ENCODE results near the gene ZC3H4. TPM values are rescaled to one million over a fixed set of nuclear protein-coding genes. Genes with fewer than 3 reads are reported as not detected.
A peak's percentile ranks its signal among the peaks of the same experiment; 100 is the strongest.

The ZC3H4 gene
- total RNA-seq, 3 donors from 2014 or later = 44.4 to 53.4 (median 52.8) TPM

- no peaks in the 10 kb centered on the region for H3K36me3 ChIP-seq (ENCODE audit: low read depth)
- DNase-seq (peak; percentile 90 to 98 (median 97)), ATAC-seq (peak; percentile 98)
- H3K4me3 ChIP-seq = no peak overlapping the region
- intact Hi-C loops (cut with DNase I, micrococcal nuclease) = loop anchor here in 1 of 2 donors (10.0 kb wide), 1 partner anchor 89 kb away; no protein-coding TSS in a partner anchor
- peaks cover 11% of the 10 kb centered on the region for H3K4me1 ChIP-seq (ENCODE audit: low read depth)
- TF ChIP-seq CTCF (IDR thresholded peaks at IDR 0.05) = peak; percentile 98
- H3K9me3 ChIP-seq = no peaks in the 10 kb centered on the region
Observed at GRCh38 chr19:47035127-47036096, 78.2 kb downstream of the ZC3H4 start.

- Histone ChIP-seq H3K9me3 (no peaks in the 10 kb centered on the region), H3K36me3 (ENCODE audit: low read depth) (no peaks in the 10 kb centered on the region), H3K4me3 (no peak overlapping the region), H3K4me1 (ENCODE audit: low read depth) (peaks cover 11% of the 10 kb centered on the region)
- TF ChIP-seq CTCF (IDR thresholded peaks at IDR 0.05) = peak; percentile 69
- intact Hi-C loops (cut with DNase I, micrococcal nuclease) = loop anchor here in 1 of 2 donors (10.0 kb wide), 1 partner anchor 93 kb away; no protein-coding TSS in a partner anchor
- peak in 2 of 3 donors; percentile 61 to 75 for DNase-seq
- peak; percentile 52 for ATAC-seq
Observed at GRCh38 chr19:47032171-47032811, 81.3 kb downstream of the ZC3H4 start.

- no peak for ATAC-seq
- H3K9me3 ChIP-seq = no peaks in the 10 kb centered on the region
- intact Hi-C loops (cut with DNase I, micrococcal nuclease) = no loop called here
- no peak for TF ChIP-seq CTCF (IDR thresholded peaks at IDR 0.05)
- no peaks in the 10 kb centered on the region for H3K4me1 ChIP-seq (ENCODE audit: low read depth)
- no peaks in the 10 kb centered on the region for H3K36me3 ChIP-seq (ENCODE audit: low read depth)
- no peak for DNase-seq
- H3K4me3 ChIP-seq = no peak overlapping the region
Observed at GRCh38 chr19:47028195-47028601, 85.4 kb downstream of the ZC3H4 start.

- no peak for DNase-seq
- Histone ChIP-seq H3K36me3 (ENCODE audit: low read depth) (no peaks in the 10 kb centered on the region), H3K4me1 (ENCODE audit: low read depth) (no peaks in the 10 kb centered on the region), H3K4me3 (no peak overlapping the region), H3K9me3 (no peaks in the 10 kb centered on the region)
- ATAC-seq = no peak
- no peak for TF ChIP-seq CTCF (IDR thresholded peaks at IDR 0.05)
- intact Hi-C loops (cut with DNase I, micrococcal nuclease) = no loop called here
Observed at GRCh38 chr19:47027586-47028088, 85.9 kb downstream of the ZC3H4 start.

GRCh38 chr19:47026889-47027288 is 86.7 kb downstream of the ZC3H4 start:
- no peak overlapping the region for H3K4me3 ChIP-seq
- TF ChIP-seq CTCF (IDR thresholded peaks at IDR 0.05) = no peak
- H3K36me3 ChIP-seq (ENCODE audit: low read depth) = no peaks in the 10 kb centered on the region
- H3K9me3 ChIP-seq = no peaks in the 10 kb centered on the region
- no peak for ATAC-seq
- intact Hi-C loops (cut with DNase I, micrococcal nuclease) = no loop called here
- no peak for DNase-seq
- no peaks in the 10 kb centered on the region for H3K4me1 ChIP-seq (ENCODE audit: low read depth)
